ENCODE results near the gene MARCOL.

DNA sequence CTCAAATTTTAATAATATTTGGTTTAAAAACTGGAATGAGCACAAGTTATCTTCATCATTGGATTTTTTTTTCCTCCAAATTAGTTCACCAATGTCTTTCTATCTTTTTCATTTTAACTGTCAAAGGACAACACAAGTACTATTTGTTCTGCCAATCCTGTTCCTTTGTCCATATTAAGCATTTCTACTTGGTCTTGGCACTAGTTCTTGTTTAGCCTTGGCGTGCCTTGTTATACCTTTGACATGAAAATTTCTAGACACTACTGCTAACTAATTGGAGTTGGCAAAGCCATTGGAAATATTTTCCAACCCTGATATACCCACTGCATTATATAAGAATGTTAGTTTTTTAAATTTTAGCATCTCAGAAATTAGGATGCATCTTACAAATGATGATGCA, 31.7 kb upstream of the MARCOL start:
- TF ChIP-seq USF2 (IDR thresholded peaks at IDR 0.05; ENCODE audit: borderline replicate concordance, low read depth, low read length), result no peak
- no peak for TF ChIP-seq TEAD4 (IDR thresholded peaks at IDR 0.05; ENCODE audit: borderline replicate concordance, insufficient read depth)
- no peak for TF ChIP-seq RFX5 (IDR thresholded peaks at IDR 0.05; ENCODE audit: low read length)
- TF ChIP-seq JUND (IDR thresholded peaks at IDR 0.05), result no peak
- TF ChIP-seq, protein P1, sequence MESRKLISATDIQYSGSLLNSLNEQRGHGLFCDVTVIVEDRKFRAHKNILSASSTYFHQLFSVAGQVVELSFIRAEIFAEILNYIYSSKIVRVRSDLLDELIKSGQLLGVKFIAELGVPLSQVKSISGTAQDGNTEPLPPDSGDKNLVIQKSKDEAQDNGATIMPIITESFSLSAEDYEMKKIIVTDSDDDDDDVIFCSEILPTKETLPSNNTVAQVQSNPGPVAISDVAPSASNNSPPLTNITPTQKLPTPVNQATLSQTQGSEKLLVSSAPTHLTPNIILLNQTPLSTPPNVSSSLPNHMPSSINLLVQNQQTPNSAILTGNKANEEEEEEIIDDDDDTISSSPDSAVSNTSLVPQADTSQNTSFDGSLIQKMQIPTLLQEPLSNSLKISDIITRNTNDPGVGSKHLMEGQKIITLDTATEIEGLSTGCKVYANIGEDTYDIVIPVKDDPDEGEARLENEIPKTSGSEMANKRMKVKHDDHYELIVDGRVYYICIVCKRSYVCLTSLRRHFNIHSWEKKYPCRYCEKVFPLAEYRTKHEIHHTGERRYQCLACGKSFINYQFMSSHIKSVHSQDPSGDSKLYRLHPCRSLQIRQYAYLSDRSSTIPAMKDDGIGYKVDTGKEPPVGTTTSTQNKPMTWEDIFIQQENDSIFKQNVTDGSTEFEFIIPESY (IDR thresholded peaks at IDR 0.05; ENCODE audit: borderline replicate concordance, low read depth), result no peak
- TF ChIP-seq, protein P2, sequence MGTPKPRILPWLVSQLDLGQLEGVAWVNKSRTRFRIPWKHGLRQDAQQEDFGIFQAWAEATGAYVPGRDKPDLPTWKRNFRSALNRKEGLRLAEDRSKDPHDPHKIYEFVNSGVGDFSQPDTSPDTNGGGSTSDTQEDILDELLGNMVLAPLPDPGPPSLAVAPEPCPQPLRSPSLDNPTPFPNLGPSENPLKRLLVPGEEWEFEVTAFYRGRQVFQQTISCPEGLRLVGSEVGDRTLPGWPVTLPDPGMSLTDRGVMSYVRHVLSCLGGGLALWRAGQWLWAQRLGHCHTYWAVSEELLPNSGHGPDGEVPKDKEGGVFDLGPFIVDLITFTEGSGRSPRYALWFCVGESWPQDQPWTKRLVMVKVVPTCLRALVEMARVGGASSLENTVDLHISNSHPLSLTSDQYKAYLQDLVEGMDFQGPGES (IDR thresholded peaks at IDR 0.05; ENCODE audit: low read depth, low read length), result no peak
- no peak for TF ChIP-seq CTCF (IDR thresholded peaks at IDR 0.05)
